T-helper 17 cell (primary cell): ENCODE data around the gene CLCN6. TPM values are rescaled to one million over a fixed set of nuclear protein-coding genes. Genes with fewer than 3 reads are reported as not detected.

Experiments
- ATAC-seq: fragments of 150-1000 bp; cut with Tn5 transposase; 2 replicates; pipeline ENCODE4 v1.10.0; 2021; ENCODE audit warnings: mild to moderate bottlenecking, moderate library complexity
- DNase-seq, 3 donors: peaks; one replicate each; pipeline versions ENCODE4 v3.0.0 to v3.0.0-alpha.2; 2020 to 2021
- H3K9me3 ChIP-seq: one replicate; pipeline ENCODE4 v1.7.0; 2013; ENCODE audit warnings: low read length, mild to moderate bottlenecking; ENCODE audit not compliant: control insufficient read depth, poor library complexity, severe bottlenecking
- H3K27ac Mint-ChIP-seq: one replicate; pipeline ENCODE4 v1.8.0; 2022; ENCODE audit warnings: mild to moderate bottlenecking, moderate library complexity, mixed read lengths
- H3K27me3 Mint-ChIP-seq: one replicate; pipeline ENCODE4 v1.8.0; 2022; ENCODE audit warnings: mixed read lengths
- H3K36me3 Mint-ChIP-seq: one replicate; pipeline ENCODE4 v1.8.0; 2022; ENCODE audit warnings: low read depth, mixed read lengths
- H3K4me1 Mint-ChIP-seq: one replicate; pipeline ENCODE4 v1.8.0; 2022; ENCODE audit warnings: mild to moderate bottlenecking, mixed read lengths
- H3K4me3 Mint-ChIP-seq: one replicate; pipeline ENCODE4 v1.8.0; 2022; ENCODE audit warnings: mild to moderate bottlenecking, moderate library complexity, mixed read lengths
- total RNA-seq, 4 donors: library from RNA in 2 of 4; stranded (reverse) in 2 of 4; gene quantifications; one replicate each; pipeline ENCODE4 v1.2.3 and lab custom pipeline; 2022 to 2026

Gene CLCN6
- total RNA-seq, 2 donors from 2014 or later = 11.7 to 13.8 TPM

- peaks cover 45% of the 10 kb centered on the region for H3K27me3 Mint-ChIP-seq
- no peaks in the 10 kb centered on the region for H3K36me3 Mint-ChIP-seq
- DNase-seq (no peak), ATAC-seq (no peak)
- H3K27ac Mint-ChIP-seq = no peak overlapping the region
- H3K4me1 Mint-ChIP-seq = peaks cover 4% of the 10 kb centered on the region
- H3K9me3 ChIP-seq = no peaks in the 10 kb centered on the region
- H3K4me3 Mint-ChIP-seq = no peak overlapping the region
These were observed 62.5 kb downstream of the CLCN6 start for GRCh38 chr1:11868331-11868980.

DNA sequence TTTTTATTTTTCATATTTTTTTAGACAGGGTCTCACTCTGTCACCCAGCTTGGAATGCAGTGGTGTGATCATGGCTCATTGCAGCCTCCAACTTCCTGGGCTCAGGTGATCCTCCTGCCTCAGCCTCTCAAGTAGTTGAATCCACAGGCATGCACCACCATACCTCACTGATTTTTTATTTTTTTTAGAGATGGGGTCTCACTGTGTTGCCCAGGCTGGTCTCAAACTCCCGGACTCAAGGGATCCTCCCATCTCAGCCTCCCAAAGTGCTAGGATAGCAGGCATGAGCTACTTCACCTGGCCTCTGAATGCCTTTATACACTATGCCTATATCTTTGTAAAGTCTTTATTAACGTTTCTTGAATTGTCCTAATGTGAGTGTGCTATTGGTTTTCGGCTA is 63.1 kb downstream of the CLCN6 start:
- Mint-ChIP-seq H3K27me3 (peaks cover 50% of the 10 kb centered on the region), H3K4me1 (peaks cover 4% of the 10 kb centered on the region), H3K4me3 (no peak overlapping the region), H3K27ac (no peak overlapping the region), H3K36me3 (no peaks in the 10 kb centered on the region)
- no peaks in the 10 kb centered on the region for H3K9me3 ChIP-seq
- DNase-seq (no peak), ATAC-seq (no peak)

DNA sequence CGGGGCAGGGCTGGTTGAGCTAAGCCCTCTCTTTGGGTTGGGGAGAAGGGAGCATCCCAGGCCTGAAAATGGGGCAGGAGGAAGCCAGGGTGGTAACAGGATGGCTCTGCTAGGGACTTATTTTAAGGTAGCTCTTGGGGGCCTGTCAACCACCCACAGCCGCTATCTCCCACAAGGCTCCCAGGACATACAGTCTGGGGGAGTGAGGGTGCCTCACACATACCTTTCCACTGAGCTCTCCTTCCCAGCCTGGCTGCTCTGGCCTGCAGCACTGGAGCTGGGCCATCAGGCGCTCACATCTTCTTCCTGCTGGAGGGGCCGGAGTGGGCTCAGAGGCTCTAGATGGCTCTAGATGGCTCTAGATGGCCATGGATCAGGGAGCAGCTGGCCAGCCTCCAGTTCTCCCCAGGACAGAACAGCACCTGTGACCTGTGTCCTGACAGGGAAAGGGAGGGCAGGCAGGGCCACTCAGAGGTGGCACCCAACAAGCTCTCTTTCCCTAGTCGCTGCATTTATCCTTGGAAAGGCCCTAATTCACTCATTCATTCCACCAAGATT is 63.7 kb downstream of the CLCN6 start:
- no peaks in the 10 kb centered on the region for H3K9me3 ChIP-seq
- Mint-ChIP-seq H3K36me3 (no peaks in the 10 kb centered on the region), H3K4me1 (peaks cover 4% of the 10 kb centered on the region), H3K27me3 (peaks cover 54% of the 10 kb centered on the region), H3K27ac (no peak overlapping the region), H3K4me3 (no peak overlapping the region)
- DNase-seq (no peak), ATAC-seq (no peak)

GRCh38 chr1:11872545-11872944 is 66.6 kb downstream of the CLCN6 start:
- Mint-ChIP-seq H3K27me3 (peaks cover 52% of the 10 kb centered on the region), H3K4me1 (peaks cover 4% of the 10 kb centered on the region), H3K4me3 (no peak overlapping the region), H3K36me3 (no peaks in the 10 kb centered on the region), H3K27ac (no peak overlapping the region)
- DNase-seq = no peak
- no peak for ATAC-seq
- no peaks in the 10 kb centered on the region for H3K9me3 ChIP-seq

DNA sequence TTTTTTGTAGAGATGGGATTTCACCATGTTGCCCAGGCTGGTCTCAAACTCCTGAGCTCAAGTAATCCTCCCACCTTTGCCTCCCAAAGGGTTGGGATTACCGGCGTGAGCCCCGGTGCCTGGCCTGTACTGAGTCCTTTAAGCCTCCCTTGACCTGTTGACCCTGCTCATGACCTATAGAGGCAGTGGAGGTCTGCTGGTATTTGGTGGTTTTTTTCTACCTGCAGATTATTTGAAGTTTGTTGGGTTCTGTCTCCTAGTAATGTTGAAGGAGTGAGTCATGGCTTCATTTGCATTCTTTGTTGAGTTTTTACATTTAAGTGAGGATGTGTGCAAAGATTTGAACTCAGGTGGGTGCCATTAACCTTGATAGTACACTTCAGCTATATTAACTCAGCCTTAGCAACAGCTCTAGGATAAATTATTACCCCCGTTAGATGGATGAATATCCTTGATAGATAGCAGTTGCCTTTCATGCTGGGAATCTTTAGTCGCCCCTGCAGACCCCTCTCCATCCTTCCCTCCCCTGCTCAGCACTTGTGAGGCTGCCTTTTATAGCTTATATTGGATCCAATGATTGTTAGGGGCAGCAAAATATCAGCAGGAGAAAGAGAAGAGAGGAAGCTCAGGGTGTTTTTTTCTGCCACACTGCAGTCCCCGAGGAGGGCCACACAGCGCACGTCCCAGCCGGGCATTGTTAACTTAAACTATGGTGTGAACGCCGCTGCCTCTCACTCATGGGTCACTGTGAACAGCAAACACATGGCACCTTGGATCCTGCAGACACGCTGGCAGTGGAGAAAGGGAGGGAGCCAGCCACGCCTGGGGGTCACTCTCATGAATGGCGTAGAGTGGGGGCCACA is 67.6 kb downstream of the CLCN6 start:
- Mint-ChIP-seq H3K4me1 (peaks cover 4% of the 10 kb centered on the region), H3K27ac (no peak overlapping the region), H3K36me3 (no peaks in the 10 kb centered on the region), H3K27me3 (peaks cover 52% of the 10 kb centered on the region), H3K4me3 (no peak overlapping the region)
- ATAC-seq (no peak), DNase-seq (no peak)
- no peaks in the 10 kb centered on the region for H3K9me3 ChIP-seq

- no peak overlapping the region for H3K4me3 Mint-ChIP-seq
- H3K9me3 ChIP-seq = no peaks in the 10 kb centered on the region
- ATAC-seq = no peak
These were observed 68.2 kb downstream of the CLCN6 start for GRCh38 chr1:11874258-11874562.

DNA sequence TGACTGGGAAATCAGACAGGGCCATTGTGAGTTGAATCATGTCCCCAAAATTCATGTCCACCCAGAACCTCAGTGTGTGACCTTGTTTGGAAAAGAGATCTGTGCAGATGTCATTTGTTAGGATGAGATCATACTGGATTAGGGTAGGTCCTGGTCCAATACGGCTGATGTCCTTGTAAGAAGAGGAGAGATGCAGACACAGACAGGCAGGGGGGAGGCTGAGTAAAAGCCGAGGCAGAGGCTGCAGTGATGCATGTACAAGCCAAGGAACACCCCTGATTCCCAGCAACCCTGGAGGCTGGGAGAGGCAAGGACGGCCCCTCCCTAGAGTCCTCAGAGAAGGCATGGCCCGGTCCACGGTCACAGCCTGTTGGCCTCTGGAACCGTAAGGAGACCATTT is 68.6 kb downstream of the CLCN6 start:
- no peaks in the 10 kb centered on the region for H3K36me3 Mint-ChIP-seq
- no peak overlapping the region for H3K4me3 Mint-ChIP-seq
- H3K9me3 ChIP-seq = no peaks in the 10 kb centered on the region
- H3K27ac Mint-ChIP-seq = no peak overlapping the region
- H3K4me1 Mint-ChIP-seq = peaks cover 4% of the 10 kb centered on the region
- ATAC-seq = no peak
- H3K27me3 Mint-ChIP-seq = peaks cover 54% of the 10 kb centered on the region
- DNase-seq = no peak

More at GRCh38 chr1:11874258-11874562, 68.2 kb downstream of the CLCN6 start:
- Mint-ChIP-seq H3K27me3 (peaks cover 56% of the 10 kb centered on the region), H3K4me1 (peaks cover 4% of the 10 kb centered on the region), H3K36me3 (no peaks in the 10 kb centered on the region), H3K27ac (no peak overlapping the region)
- no peak for DNase-seq

GRCh38 chr1:11875094-11875493 is 69.1 kb downstream of the CLCN6 start:
- Mint-ChIP-seq H3K4me1 (peaks cover 4% of the 10 kb centered on the region), H3K27me3 (peaks cover 49% of the 10 kb centered on the region), H3K36me3 (no peaks in the 10 kb centered on the region), H3K4me3 (no peak overlapping the region), H3K27ac (no peak overlapping the region)
- ATAC-seq (no peak), DNase-seq (no peak)
- H3K9me3 ChIP-seq = no peaks in the 10 kb centered on the region

DNA sequence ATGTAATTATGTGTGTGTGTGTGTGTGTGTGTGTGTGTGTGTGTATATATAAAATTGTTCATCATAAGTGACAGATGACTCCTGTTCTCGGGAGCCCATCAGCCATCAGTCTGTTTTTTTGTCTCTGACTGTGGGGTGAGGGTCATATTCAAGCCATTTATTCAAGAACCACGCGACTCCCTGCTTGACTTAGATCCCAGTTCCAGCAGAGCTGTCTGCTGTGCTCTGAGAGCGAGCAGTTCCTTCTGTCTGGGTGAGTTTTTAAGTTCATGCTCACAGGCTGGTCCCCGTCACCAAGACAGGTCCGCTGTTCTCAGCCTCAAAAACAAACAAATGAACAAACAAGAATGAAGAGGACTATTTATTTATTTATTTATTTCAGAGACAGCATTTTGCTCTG is 71.1 kb downstream of the CLCN6 start:
- Mint-ChIP-seq H3K36me3 (no peaks in the 10 kb centered on the region), H3K27ac (no peak overlapping the region), H3K4me3 (no peak overlapping the region), H3K27me3 (peaks cover 45% of the 10 kb centered on the region), H3K4me1 (no peaks in the 10 kb centered on the region)
- no peak for ATAC-seq
- H3K9me3 ChIP-seq = no peaks in the 10 kb centered on the region
- no peak for DNase-seq

- no peaks in the 10 kb centered on the region for H3K4me1 Mint-ChIP-seq
- H3K4me3 Mint-ChIP-seq = no peak overlapping the region
- no peak overlapping the region for H3K27ac Mint-ChIP-seq
- no peaks in the 10 kb centered on the region for H3K9me3 ChIP-seq
- no peaks in the 10 kb centered on the region for H3K36me3 Mint-ChIP-seq
- ATAC-seq = no peak
- peaks cover 45% of the 10 kb centered on the region for H3K27me3 Mint-ChIP-seq
- no peak for DNase-seq
These were observed 72.3 kb downstream of the CLCN6 start for GRCh38 chr1:11878081-11878890.

DNA sequence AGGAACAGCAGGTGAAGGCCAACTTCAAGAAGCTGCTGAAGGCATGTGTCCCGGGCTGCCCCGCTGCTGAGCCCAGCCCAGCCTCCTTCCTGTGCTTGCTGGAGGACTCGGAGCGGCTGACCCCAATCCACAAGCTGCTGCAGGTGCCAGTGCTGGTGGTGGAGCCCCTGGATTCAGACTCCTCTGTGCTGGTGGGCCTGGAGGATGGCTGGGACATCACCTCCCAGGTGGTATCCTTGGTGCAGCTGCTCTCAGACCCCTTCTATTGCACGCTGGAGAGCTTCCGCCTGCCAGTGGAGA is 72.8 kb downstream of the CLCN6 start:
- DNase-seq = no peak
- no peak for ATAC-seq
- H3K36me3 Mint-ChIP-seq = no peaks in the 10 kb centered on the region
- H3K27ac Mint-ChIP-seq = no peak overlapping the region
- H3K9me3 ChIP-seq = no peaks in the 10 kb centered on the region
- H3K4me3 Mint-ChIP-seq = no peak overlapping the region
- no peaks in the 10 kb centered on the region for H3K4me1 Mint-ChIP-seq
- H3K27me3 Mint-ChIP-seq = peaks cover 43% of the 10 kb centered on the region

- DNase-seq (no peak), ATAC-seq (no peak)
- Mint-ChIP-seq H3K27ac (no peak overlapping the region), H3K36me3 (no peaks in the 10 kb centered on the region), H3K4me1 (no peaks in the 10 kb centered on the region), H3K4me3 (no peak overlapping the region), H3K27me3 (peaks cover 36% of the 10 kb centered on the region)
- H3K9me3 ChIP-seq = no peaks in the 10 kb centered on the region
These were observed 73.6 kb downstream of the CLCN6 start for GRCh38 chr1:11879311-11880180.
